WTC11 (cell line): Measurements from ENCODE around the gene OR1B1. TPM values are rescaled to one million over a fixed set of nuclear protein-coding genes. Genes with fewer than 3 reads are reported as not detected.

ENCODE experiments used
- ATAC-seq: fragments of 200-7000 bp; cut with Tn5 transposase; 2 replicates; pipeline ENCODE4 v1.10.0; 2021; ENCODE audit warnings: mild to moderate bottlenecking, moderate library complexity
- Bru-seq: library from RNA; stranded (reverse); fragments of 400-500 nt; gene quantifications from one replicate; lab custom pipeline; 2021; lab: Mats Ljungman, UMichigan
- CTCF ChIA-PET: fragments of 300-600 bp; sonication (Branson Sonifier 250); formaldehyde crosslinking; loops from one replicate; lab custom pipeline; 2021; ENCODE audit warnings: antibody characterized with exemption; lab: Charles Lee
- POLR2A ChIA-PET: fragments of 350-600 bp; sonication (Branson Sonifier 250); formaldehyde crosslinking; loops from one replicate; lab custom pipeline; 2021; ENCODE audit warnings: antibody characterized with exemption; lab: Charles Lee
- DNase-seq: peaks from one replicate; pipeline ENCODE4 v3.0.0; 2021; ENCODE audit warnings: low spot score
- H3K27ac Mint-ChIP-seq: 2 replicates; pipeline ENCODE4 v1.8.0; 2021; ENCODE audit warnings: mixed read lengths
- H3K27me3 Mint-ChIP-seq: 2 replicates; pipeline ENCODE4 v1.8.0; 2021; ENCODE audit warnings: low read depth, mild to moderate bottlenecking, moderate library complexity, mixed read lengths
- H3K36me3 Mint-ChIP-seq: 2 replicates; pipeline ENCODE4 v1.8.0; 2021; ENCODE audit warnings: mixed read lengths
- H3K4me1 Mint-ChIP-seq: 2 replicates; pipeline ENCODE4 v1.8.0; 2022; ENCODE audit warnings: mixed read lengths
- H3K4me3 Mint-ChIP-seq: 2 replicates; pipeline ENCODE4 v1.8.0; 2021; ENCODE audit warnings: mild to moderate bottlenecking, moderate library complexity, mixed read lengths
- H3K9me3 Mint-ChIP-seq: 2 replicates; pipeline ENCODE4 v1.8.0; 2021; ENCODE audit warnings: mixed read lengths
- CBFB ChIP-seq: sonication (generic); formaldehyde crosslinking; IDR thresholded peaks from 2 replicates; pipeline ENCODE4 v1.8.1; 2022; ENCODE audit warnings: mild to moderate bottlenecking, low read depth, missing genetic modification reagents
- CDX4 ChIP-seq: fragments of 250-450 bp; sonication (Bioruptor Pico); IDR thresholded peaks from 2 replicates; pipeline ENCODE4 v1.9.0; 2021; ENCODE audit warnings: moderate library complexity, mild to moderate bottlenecking, inconsistent platforms, borderline replicate concordance
- CTCF ChIP-seq: fragments of 200-600 bp; IDR thresholded peaks from 2 replicates; pipeline ENCODE4 v1.8.0; 2022; ENCODE audit warnings: antibody characterized with exemption
- E2F1 ChIP-seq: sonication (generic); formaldehyde crosslinking; IDR thresholded peaks from 2 replicates; pipeline ENCODE4 v1.8.0; 2022; ENCODE audit warnings: mild to moderate bottlenecking, missing genetic modification reagents
- ESRRA ChIP-seq: sonication (generic); formaldehyde crosslinking; IDR thresholded peaks from 2 replicates; pipeline ENCODE4 v1.8.1; 2022; ENCODE audit warnings: mild to moderate bottlenecking, missing genetic modification reagents, borderline replicate concordance
- GRHL2 ChIP-seq: fragments of 250-450 bp; sonication (Bioruptor Pico); IDR thresholded peaks from 2 replicates; pipeline ENCODE4 v1.8.0; 2022; ENCODE audit warnings: mild to moderate bottlenecking, moderate library complexity; ENCODE audit not compliant: insufficient replicate concordance, severe bottlenecking
- HMGXB4 ChIP-seq: sonication (generic); formaldehyde crosslinking; IDR thresholded peaks from 2 replicates; pipeline ENCODE4 v1.8.1; 2023; ENCODE audit warnings: mild to moderate bottlenecking, moderate library complexity, missing genetic modification reagents
- IRF2 ChIP-seq: sonication (generic); formaldehyde crosslinking; IDR thresholded peaks from 2 replicates; pipeline ENCODE4 v1.8.0; 2022; ENCODE audit warnings: low read depth, missing genetic modification reagents, borderline replicate concordance
- MLX ChIP-seq: sonication (generic); formaldehyde crosslinking; IDR thresholded peaks from 2 replicates; pipeline ENCODE4 v1.8.1; 2023; ENCODE audit warnings: mild to moderate bottlenecking, missing genetic modification reagents, moderate library complexity
- NFATC4 ChIP-seq: fragments of 250-450 bp; sonication (Bioruptor Pico); IDR thresholded peaks from 2 replicates; pipeline ENCODE4 v1.9.0; 2021; ENCODE audit warnings: mild to moderate bottlenecking
- NR1H2 ChIP-seq: sonication (generic); formaldehyde crosslinking; IDR thresholded peaks from 2 replicates; pipeline ENCODE4 v1.9.0; 2021; ENCODE audit warnings: mild to moderate bottlenecking, moderate library complexity, missing genetic modification reagents
- OVOL2 ChIP-seq: fragments of 250-450 bp; sonication (Bioruptor Pico); IDR thresholded peaks from 2 replicates; pipeline ENCODE4 v1.9.0; 2021; ENCODE audit warnings: mild to moderate bottlenecking, borderline replicate concordance
- RELA ChIP-seq: sonication (generic); formaldehyde crosslinking; IDR thresholded peaks from 2 replicates; pipeline ENCODE4 v1.8.1; 2022; ENCODE audit warnings: missing genetic modification reagents, mild to moderate bottlenecking, borderline replicate concordance
- SMAD3 ChIP-seq: sonication (generic); formaldehyde crosslinking; IDR thresholded peaks from 2 replicates; pipeline ENCODE4 v1.8.0; 2022; ENCODE audit warnings: missing genetic modification reagents, mild to moderate bottlenecking, borderline replicate concordance
- TEAD1 ChIP-seq: sonication (generic); formaldehyde crosslinking; IDR thresholded peaks from 2 replicates; pipeline ENCODE4 v1.8.0; 2022; ENCODE audit warnings: mild to moderate bottlenecking, missing genetic modification reagents
- ZNF263 ChIP-seq: sonication (generic); formaldehyde crosslinking; IDR thresholded peaks from 2 replicates; pipeline ENCODE4 v1.8.1; 2022; ENCODE audit warnings: low read depth, mild to moderate bottlenecking, moderate library complexity, missing genetic modification reagents
- ZNF317 ChIP-seq: sonication (generic); formaldehyde crosslinking; IDR thresholded peaks from 2 replicates; pipeline ENCODE4 v1.8.1; 2023; ENCODE audit warnings: low read depth, mild to moderate bottlenecking, moderate library complexity, missing genetic modification reagents, borderline replicate concordance
- long read RNA-seq, 3 experiments: library from RNA in 1 of 3; library from capped mRNA in 1 of 3; library from polyadenylated mRNA in 1 of 3; unstranded in 2 of 3; stranded (forward) in 1 of 3; transcript quantifications; one replicate each; pipeline ENCODE4 v2.0.0, GENCODE V29; 2021
- total RNA-seq: library from RNA; stranded (reverse); gene quantifications from 3 replicates; pipeline ENCODE4 v1.2.3, GENCODE V29; 2021

The OR1B1 gene
- total RNA-seq (not detected in 3 replicates), Bru-seq, nascent RNA (not detected)
- long read RNA-seq, experiment 1: 0 reads
- long read RNA-seq, experiment 2: 0 reads
- long read RNA-seq, experiment 3: 0 reads

- ATAC-seq (no peak), DNase-seq (no peak)
- Mint-ChIP-seq H3K4me1 (no peaks in the 10 kb centered on the region), H3K36me3 (peaks cover 35% of the 10 kb centered on the region), H3K27me3 (peaks cover 34% of the 10 kb centered on the region), H3K27ac (no peak within 1 kb of the TSS), H3K4me3 (no peak within 1 kb of the TSS), H3K9me3 (peaks cover 84% of the 10 kb centered on the region)
- ChIA-PET POLR2A (no interaction called here), CTCF (no interaction called here)
- TF ChIP-seq RELA: no peak
- TF ChIP-seq CBFB: no peak
- TF ChIP-seq ZNF263 (CRISPR knock-in tag): no peak
Measured at GRCh38 chr9:122657527-122657926, at the start of gene OR1B1. TSS of gene OR1B1 (minus strand) at chr9:122657627.

GRCh38 chr9:122695696-122696095 is 38.3 kb upstream of the OR1B1 start:
- peaks cover 49% of the 10 kb centered on the region for H3K9me3 Mint-ChIP-seq
- DNase-seq: no peak

GRCh38 chr9:122684851-122685250 is 27.4 kb upstream of the OR1B1 start:
- no peak overlapping the region for H3K27ac Mint-ChIP-seq
- H3K27me3 Mint-ChIP-seq: peaks cover 8% of the 10 kb centered on the region
- DNase-seq (no peak), ATAC-seq (no peak)
- ChIA-PET POLR2A (no interaction called here), CTCF (no interaction called here)
- peak; percentile 72; the same call in 1 of the 2 replicates for TF ChIP-seq ZNF317 (CRISPR knock-in tag)
- no peak for TF ChIP-seq SMAD3
- TF ChIP-seq CDX4 (CRISPR knock-in tag): no peak
- TF ChIP-seq E2F1 (CRISPR knock-in tag): no peak
- no peak for TF ChIP-seq NFATC4
- TF ChIP-seq ESRRA (CRISPR knock-in tag): no peak
- TF ChIP-seq IRF2 (CRISPR knock-in tag): no peak
- peaks cover 91% of the 10 kb centered on the region for H3K9me3 Mint-ChIP-seq
- peaks cover 10% of the 10 kb centered on the region; the same call in 1 of the 2 replicates for H3K4me1 Mint-ChIP-seq
- no peak overlapping the region for H3K4me3 Mint-ChIP-seq
- peaks cover 45% of the 10 kb centered on the region for H3K36me3 Mint-ChIP-seq

More at GRCh38 chr9:122695696-122696095, 38.3 kb upstream of the OR1B1 start:
- ATAC-seq: no peak
- POLR2A ChIA-PET: no interaction called here
- no peaks in the 10 kb centered on the region for H3K4me1 Mint-ChIP-seq
- H3K36me3 Mint-ChIP-seq: peaks cover 12% of the 10 kb centered on the region
- no peak overlapping the region for H3K4me3 Mint-ChIP-seq
- peaks cover 6% of the 10 kb centered on the region; the same call in 1 of the 2 replicates for H3K27me3 Mint-ChIP-seq
- no peak overlapping the region for H3K27ac Mint-ChIP-seq
- TF ChIP-seq HMGXB4 (CRISPR knock-in tag) (no peak), TEAD1 (no peak), OVOL2 (no peak), MLX (CRISPR knock-in tag) (no peak), NFATC4 (no peak), NR1H2 (CRISPR knock-in tag) (no peak), GRHL2 (no peak)
- CTCF ChIA-PET: no interaction called here

GRCh38 chr9:122672481-122672880 is 15.1 kb upstream of the OR1B1 start:
- Mint-ChIP-seq H3K4me3 (no peak overlapping the region), H3K9me3 (peaks cover 91% of the 10 kb centered on the region), H3K4me1 (no peaks in the 10 kb centered on the region), H3K27ac (no peak overlapping the region), H3K27me3 (peaks cover 40% of the 10 kb centered on the region), H3K36me3 (peaks cover 38% of the 10 kb centered on the region)
- POLR2A ChIA-PET: no interaction called here
- DNase-seq: no peak
- CTCF ChIA-PET: no interaction called here
- ATAC-seq: no peak
- TF ChIP-seq CTCF: no peak
- no peak for TF ChIP-seq RELA
